Jurkat, Clone E6-1 (cell line): ENCODE measurements around the gene PDE11A.
A peak's percentile ranks its signal among the peaks of the same experiment; 100 is the strongest.

Experiments used
- DNase-seq: peaks from one replicate; pipeline ENCODE4 v3.0.0-alpha.2; 2011; ENCODE audit warnings: low read depth, low spot score
- H3K4me3 ChIP-seq: 2 replicates; pipeline ENCODE4 v1.5.1; 2011; ENCODE audit warnings: mild to moderate bottlenecking, low read length, control low read depth, moderate library complexity

Gene PDE11A

GRCh38 chr2:177692042-177692782, 380.4 kb downstream of the PDE11A start:
- DNase-seq = no peak
- no peak overlapping the region for H3K4me3 ChIP-seq

DNA sequence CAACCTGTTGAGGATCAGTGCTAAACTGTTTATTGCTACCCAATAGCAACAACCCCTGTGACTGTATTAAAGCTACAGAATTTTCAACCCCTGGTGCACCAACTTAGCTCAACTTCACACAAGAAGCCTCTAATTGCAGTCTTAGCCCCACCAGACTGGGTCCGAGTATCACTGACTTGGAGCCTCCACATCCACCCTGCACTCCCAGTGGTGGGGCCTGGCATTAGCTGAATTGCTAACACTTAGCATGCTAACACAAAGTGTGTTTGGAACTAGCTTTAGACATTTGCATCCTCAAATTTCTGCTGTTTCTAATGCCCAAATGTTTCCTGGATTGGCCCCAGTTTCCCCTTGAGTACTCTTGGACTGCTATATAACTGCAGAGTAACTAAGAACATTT, 381.4 kb downstream of the PDE11A start:
- no peak overlapping the region for H3K4me3 ChIP-seq

DNA sequence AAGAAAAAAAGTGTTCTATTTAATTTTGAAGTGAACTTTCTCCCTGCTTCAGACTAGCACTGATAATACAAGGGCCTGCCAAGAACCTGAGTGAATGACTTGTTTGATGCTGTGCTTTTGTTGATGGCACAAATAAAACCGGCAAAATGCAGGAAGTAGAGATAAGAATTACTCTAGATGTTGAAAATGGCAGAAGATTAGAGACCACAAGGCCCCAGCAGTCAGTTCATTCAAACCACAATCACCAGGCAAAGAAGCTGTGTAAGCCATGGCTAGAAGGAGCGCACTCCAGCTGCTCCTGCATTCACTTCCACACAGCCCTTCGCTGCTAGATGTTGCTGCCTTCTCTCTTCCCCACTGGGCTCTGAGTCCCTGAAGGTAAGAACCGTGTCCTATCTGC, 383.0 kb downstream of the PDE11A start:
- H3K4me3 ChIP-seq = peak overlapping the region; percentile 27
- peak; percentile 94 for DNase-seq

More for the DNA sequence above, 381.4 kb downstream of the PDE11A start:
- DNase-seq = peak; percentile 56

DNA sequence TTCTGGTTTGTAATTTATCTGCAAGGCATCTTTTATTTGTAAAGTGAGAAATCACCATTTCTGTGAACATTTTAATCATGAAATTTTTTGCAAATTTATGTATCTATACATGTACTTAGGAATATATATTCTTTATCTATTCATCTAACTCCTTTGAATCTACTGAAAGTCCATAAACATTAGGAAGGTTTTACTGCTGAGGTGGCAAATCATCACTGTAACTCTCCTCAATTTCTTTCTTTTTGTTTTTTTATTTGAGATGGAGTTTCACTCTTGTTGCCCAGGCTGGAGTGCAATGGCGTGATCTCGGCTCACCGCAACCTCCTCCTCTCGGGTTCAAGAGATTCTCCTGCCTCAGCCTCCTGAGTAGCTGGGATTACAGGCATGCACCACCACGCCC, 383.7 kb downstream of the PDE11A start:
- DNase-seq = no peak
- no peak overlapping the region for H3K4me3 ChIP-seq

DNA sequence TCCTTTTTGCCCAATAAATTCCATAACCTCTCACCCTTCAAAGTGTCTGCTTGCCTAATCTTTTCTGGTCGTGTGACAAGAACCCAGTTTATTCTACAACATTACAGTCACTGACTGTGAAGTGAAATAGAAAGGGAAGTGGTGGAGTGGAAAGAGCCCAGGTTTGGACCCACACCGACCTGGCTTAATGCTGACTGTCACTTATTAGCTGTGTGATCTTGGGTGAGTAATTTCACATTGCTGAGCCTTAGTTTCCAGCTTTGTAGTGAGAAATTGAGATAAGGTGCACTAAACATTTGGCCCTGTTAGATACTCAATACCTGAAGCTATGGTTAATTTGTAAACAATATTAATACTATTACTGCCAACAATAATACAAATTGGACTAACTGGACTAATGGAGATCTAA, 388.9 kb downstream of the PDE11A start:
- H3K4me3 ChIP-seq = no peak overlapping the region
- no peak for DNase-seq

DNA sequence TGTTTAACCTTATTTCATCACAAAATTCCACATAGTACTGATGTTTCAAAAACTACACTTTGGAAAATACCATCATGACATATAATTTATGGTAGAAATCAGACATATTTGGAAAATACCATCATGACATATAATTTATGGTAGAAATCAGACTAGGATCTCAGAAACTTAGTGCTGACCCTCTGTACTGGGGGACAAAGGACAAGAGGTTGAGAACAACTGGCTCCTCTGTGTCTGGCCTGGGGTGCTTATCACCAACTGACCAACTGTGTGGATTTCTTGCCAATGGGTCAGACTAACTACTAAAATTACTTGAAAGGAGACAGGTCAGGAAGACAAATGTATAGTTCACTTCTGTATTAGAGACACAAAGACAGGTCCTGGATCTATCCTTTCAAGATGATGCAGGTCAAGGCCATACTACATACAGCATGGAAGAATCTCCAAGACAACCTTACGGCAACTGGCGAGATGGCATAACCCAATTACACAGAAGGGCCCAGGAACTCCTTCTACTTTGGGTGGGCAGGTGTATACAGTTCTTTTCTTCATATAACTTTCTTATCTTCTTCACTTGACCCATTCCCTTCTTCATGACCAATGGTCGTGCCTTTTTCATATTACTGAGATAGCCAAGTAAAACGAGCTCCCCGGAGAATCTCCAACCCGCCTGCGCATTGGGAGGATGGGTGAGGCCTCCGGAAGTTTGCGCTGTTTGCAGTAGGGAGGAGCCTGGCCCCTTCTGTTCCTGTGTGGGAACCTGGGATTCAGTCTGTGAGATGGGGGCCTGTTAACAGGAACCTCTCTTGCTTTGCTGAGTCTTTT, 389.5 kb downstream of the PDE11A start:
- DNase-seq = no peak
- no peak overlapping the region for H3K4me3 ChIP-seq

- no peak for DNase-seq
- no peak overlapping the region for H3K4me3 ChIP-seq
These were observed 390.6 kb downstream of the PDE11A start for GRCh38 chr2:177682006-177682405.

- no peak overlapping the region for H3K4me3 ChIP-seq
These were observed 391.5 kb downstream of the PDE11A start for GRCh38 chr2:177680866-177681712.

GRCh38 chr2:177679611-177680605, 392.7 kb downstream of the PDE11A start:
- no peak for DNase-seq
- H3K4me3 ChIP-seq = no peak overlapping the region

More at GRCh38 chr2:177680866-177681712, 391.5 kb downstream of the PDE11A start:
- DNase-seq = no peak

DNA sequence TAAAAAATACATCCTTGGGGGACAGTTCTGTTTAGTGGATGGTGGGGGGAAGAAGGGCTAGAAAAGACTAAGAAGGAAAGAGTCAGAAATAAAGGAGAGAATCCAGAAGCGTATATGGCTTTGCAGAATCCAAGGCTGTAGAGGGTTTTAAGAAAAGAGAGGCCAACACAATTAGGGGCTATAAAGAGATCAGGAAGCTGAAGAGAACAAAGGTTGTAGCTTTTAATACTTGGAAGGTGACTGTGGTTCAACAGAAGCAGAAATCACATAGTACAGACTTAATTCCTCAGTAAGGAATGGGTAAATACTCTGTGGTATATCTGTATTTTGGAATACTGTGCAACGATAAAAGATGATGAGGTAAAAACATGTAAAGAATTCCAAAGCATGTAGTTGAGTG, 393.6 kb downstream of the PDE11A start:
- no peak for DNase-seq
- no peak overlapping the region for H3K4me3 ChIP-seq

GRCh38 chr2:177676636-177677035, 395.9 kb downstream of the PDE11A start:
- DNase-seq = no peak
- H3K4me3 ChIP-seq = no peak overlapping the region

GRCh38 chr2:177675825-177676224, 396.8 kb downstream of the PDE11A start:
- no peak overlapping the region for H3K4me3 ChIP-seq
- DNase-seq = peak; percentile 55

GRCh38 chr2:177675350-177675821, 397.2 kb downstream of the PDE11A start:
- DNase-seq = no peak

GRCh38 chr2:177673602-177674595, 398.7 kb downstream of the PDE11A start:
- DNase-seq = no peak

More at GRCh38 chr2:177675350-177675821, 397.2 kb downstream of the PDE11A start:
- no peak overlapping the region for H3K4me3 ChIP-seq

GRCh38 chr2:177671662-177672061, 400.9 kb downstream of the PDE11A start:
- H3K4me3 ChIP-seq = no peak overlapping the region
- DNase-seq = no peak

More at GRCh38 chr2:177673602-177674595, 398.7 kb downstream of the PDE11A start:
- no peak overlapping the region for H3K4me3 ChIP-seq

DNA sequence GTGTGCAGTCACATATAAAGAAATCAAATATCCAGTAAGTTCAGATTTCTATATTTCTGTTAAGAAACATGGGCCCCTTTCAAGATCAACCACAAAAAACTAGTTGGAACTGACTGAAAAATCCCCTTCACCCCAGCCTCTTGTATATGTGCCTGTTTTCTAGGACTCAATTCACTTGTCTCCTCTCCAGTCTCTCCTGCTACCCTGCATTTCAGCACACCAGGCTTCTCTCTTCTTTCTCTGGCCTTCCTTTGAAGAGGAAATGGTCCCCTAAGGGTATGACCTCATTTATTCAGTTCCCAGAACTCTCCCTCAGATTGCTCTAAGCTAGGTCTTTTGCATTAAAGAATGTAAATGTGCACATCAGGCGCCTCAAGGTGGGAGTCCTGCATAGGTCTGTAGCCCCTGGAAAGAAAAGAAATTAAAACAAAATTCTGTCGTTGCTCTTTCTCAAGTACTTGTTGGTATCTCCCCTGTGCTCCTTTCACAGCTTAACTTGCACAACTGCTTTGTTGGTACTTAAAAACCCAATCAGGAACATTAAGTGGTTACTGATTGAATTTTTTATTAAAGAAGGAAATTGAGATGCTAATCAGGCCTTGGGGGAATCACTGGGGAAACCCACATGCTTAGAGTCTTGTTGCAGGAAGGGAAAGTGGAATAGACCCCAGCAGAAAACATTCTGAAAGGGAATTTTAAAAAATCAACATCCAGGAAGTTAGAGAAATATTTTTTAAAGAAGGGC, 401.6 kb downstream of the PDE11A start:
- no peak for DNase-seq
- H3K4me3 ChIP-seq = no peak overlapping the region
